H1 (cell line): ENCODE measurements around the gene GRIK1. TPM values are rescaled to one million over a fixed set of nuclear protein-coding genes. Genes with fewer than 3 reads are reported as not detected.

Experiments
- CTCF ChIA-PET: fragments of 300-600 bp; sonication (Branson Sonifier 250); formaldehyde crosslinking; loops from one replicate; lab custom pipeline; 2021; ENCODE audit not compliant: partially characterized antibody; lab: Charles Lee
- POLR2A ChIA-PET: fragments of 300-600 bp; sonication (Branson Sonifier 250); formaldehyde crosslinking; loops from one replicate; lab custom pipeline; 2021; ENCODE audit warnings: inconsistent platforms; ENCODE audit not compliant: partially characterized antibody; lab: Charles Lee
- DNase-seq, 2 experiments: peaks; one replicate each; pipeline versions ENCODE4 v3.0.0 to v3.0.0-alpha.2; 2010 to 2022; ENCODE audit warnings: low spot score in 2 of 2, low read depth in 1 of 2, mixed read lengths in 1 of 2
- FAIRE-seq: peaks from 2 replicates; lab custom pipeline; 2011; peaks lifted over from hg19 to GRCh38; lab: Jason Lieb, UNC
- H2AFZ ChIP-seq: 2 replicates; pipeline ENCODE4 v1.8.1; 2012; ENCODE audit warnings: low read length, inconsistent platforms
- H2AK5ac ChIP-seq: 2 replicates; pipeline ENCODE4 v1.6.1; 2013; ENCODE audit warnings: low read depth, low read length
- H2BK120ac ChIP-seq: replicated peaks from 2 replicates; pipeline ENCODE3; 2013; ENCODE audit warnings: low read depth, low read length, inconsistent platforms
- H2BK12ac ChIP-seq: 2 replicates; pipeline ENCODE4 v1.6.1; 2013; ENCODE audit warnings: low read depth, low read length
- H2BK15ac ChIP-seq: 2 replicates; pipeline ENCODE4 v1.6.1; 2013; ENCODE audit warnings: low read length
- H2BK20ac ChIP-seq: 2 replicates; pipeline ENCODE4 v1.6.1; 2013; ENCODE audit warnings: low read length
- H2BK5ac ChIP-seq: 2 replicates; pipeline ENCODE4 v1.6.1; 2013; ENCODE audit warnings: low read depth, low read length
- H3K14ac ChIP-seq: 2 replicates; pipeline ENCODE4 v1.6.1; 2013; ENCODE audit warnings: inconsistent platforms; ENCODE audit not compliant: insufficient read length
- H3K18ac ChIP-seq: 2 replicates; pipeline ENCODE4 v1.6.1; 2013; ENCODE audit warnings: low read length; ENCODE audit errors: extremely low read depth
- H3K23ac ChIP-seq: 2 replicates; pipeline ENCODE4 v1.6.1; 2013; ENCODE audit warnings: inconsistent platforms; ENCODE audit not compliant: insufficient read length
- H3K23me2 ChIP-seq: 2 replicates; pipeline ENCODE4 v1.6.1; 2013; ENCODE audit warnings: low read depth, low read length
- H3K27ac ChIP-seq: 2 replicates; pipeline ENCODE4 v1.6.1; 2011; ENCODE audit warnings: low read depth, low read length, inconsistent platforms
- H3K27me3 ChIP-seq, 4 experiments: replicated peaks in 1 of 4; 1 replicate in 1 of 4; 2 replicates in 3 of 4; pipeline versions ENCODE4 v1.6.1 to v1.8.1; 2011 to 2013; ENCODE audit warnings: low read length in 3 of 4, mild to moderate bottlenecking in 3 of 4, inconsistent platforms in 2 of 4, mixed read lengths in 2 of 4, moderate library complexity in 1 of 4; ENCODE audit not compliant: control insufficient read depth in 3 of 4, insufficient read depth in 3 of 4; ENCODE audit errors: extremely low read depth in 1 of 4
- H3K36me3 ChIP-seq, 4 experiments: 2 replicates each; pipeline versions ENCODE4 v1.6.1 to v1.8.1; 2011 to 2013; ENCODE audit warnings: mild to moderate bottlenecking in 4 of 4, low read length in 3 of 4, moderate library complexity in 2 of 4, control low read depth in 1 of 4, inconsistent platforms in 1 of 4; ENCODE audit not compliant: insufficient read depth in 4 of 4, control insufficient read depth in 2 of 4
- H3K4ac ChIP-seq: replicated peaks from 2 replicates; pipeline ENCODE3; 2013; ENCODE audit warnings: low read length, low read depth, mixed read lengths, inconsistent platforms; ENCODE audit not compliant: insufficient read length
- H3K4me1 ChIP-seq, 4 experiments: replicated peaks in 1 of 4; 1 replicate in 1 of 4; 2 replicates in 3 of 4; pipeline versions ENCODE4 v1.6.1 to v1.8.1; 2011 to 2013; ENCODE audit warnings: low read length in 3 of 4, inconsistent platforms in 2 of 4, mixed read lengths in 1 of 4; ENCODE audit not compliant: insufficient read depth in 4 of 4, control insufficient read depth in 3 of 4
- H3K4me2 ChIP-seq, 2 experiments: 2 replicates each; pipeline versions ENCODE4 v1.6.1 to v1.8.1; 2011 to 2013; ENCODE audit warnings: low read depth in 2 of 2, low read length in 2 of 2, control low read depth in 1 of 2, inconsistent platforms in 1 of 2, mild to moderate bottlenecking in 1 of 2; ENCODE audit not compliant: insufficient read depth in 1 of 2
- H3K4me3 ChIP-seq, 4 experiments: fragments of 200-600, 300-600 bp in 1 of 4; sonication (generic), shearing (Covaris generic), sonication (Bioruptor Twin) in 1 of 4; 2 replicates each; pipeline versions ENCODE4 v1.5.1 to v1.8.1; 2011 to 2016; ENCODE audit warnings: low read length in 4 of 4, low read depth in 3 of 4, control low read depth in 2 of 4, inconsistent platforms in 2 of 4, mild to moderate bottlenecking in 2 of 4, mixed read lengths in 1 of 4, moderate library complexity in 1 of 4; ENCODE audit not compliant: insufficient read depth in 2 of 4; ENCODE audit errors: extremely low read depth in 1 of 4
- H3K56ac ChIP-seq: replicated peaks from 2 replicates; pipeline ENCODE3; 2013; ENCODE audit warnings: low read depth, mild to moderate bottlenecking, mixed read lengths, low read length, inconsistent platforms; ENCODE audit not compliant: insufficient read length
- H3K79me1 ChIP-seq: 2 replicates; pipeline ENCODE4 v1.6.1; 2013; ENCODE audit warnings: low read depth, low read length, control low read depth
- H3K79me2 ChIP-seq, 2 experiments: 2 replicates each; pipeline versions ENCODE4 v1.6.1 to v1.8.1; 2012 to 2013; ENCODE audit warnings: low read length in 2 of 2, mild to moderate bottlenecking in 2 of 2, inconsistent platforms in 1 of 2; ENCODE audit not compliant: insufficient read depth in 2 of 2, control insufficient read depth in 1 of 2
- H3K9ac ChIP-seq, 4 experiments: replicated peaks in 1 of 4; 1 replicate in 1 of 4; 2 replicates in 3 of 4; pipeline versions ENCODE4 v1.6.1 to v1.8.1; 2011 to 2013; ENCODE audit warnings: low read depth in 3 of 4, low read length in 3 of 4, control low read depth in 2 of 4, mild to moderate bottlenecking in 2 of 4, moderate library complexity in 2 of 4, inconsistent platforms in 1 of 4; ENCODE audit errors: extremely low read depth in 1 of 4
- H3K9me3 ChIP-seq, 2 experiments: 2 replicates each; pipeline versions ENCODE4 v1.6.1 to v1.8.1; 2012 to 2013; ENCODE audit warnings: mild to moderate bottlenecking in 2 of 2, moderate library complexity in 2 of 2, control low read depth in 1 of 2, inconsistent platforms in 1 of 2, low read depth in 1 of 2, low read length in 1 of 2, mixed read lengths in 1 of 2; ENCODE audit not compliant: insufficient read depth in 2 of 2
- H4K20me1 ChIP-seq, 2 experiments: replicated peaks in 1 of 2; 2 replicates each; pipeline versions ENCODE3 to v1.8.1; 2011 to 2013; ENCODE audit warnings: inconsistent platforms in 2 of 2, low read length in 2 of 2, mild to moderate bottlenecking in 1 of 2; ENCODE audit not compliant: insufficient read depth in 2 of 2, control insufficient read depth in 1 of 2
- H4K5ac ChIP-seq: 2 replicates; pipeline ENCODE4 v1.6.1; 2013; ENCODE audit warnings: low read length, low read depth, mixed read lengths, inconsistent platforms; ENCODE audit not compliant: insufficient read length
- H4K8ac ChIP-seq: 2 replicates; pipeline ENCODE4 v1.8.0; 2013; ENCODE audit warnings: mild to moderate bottlenecking, moderate library complexity, low read length, inconsistent platforms; ENCODE audit not compliant: insufficient read depth; ENCODE audit errors: extremely low read depth
- H4K91ac ChIP-seq: replicated peaks from 2 replicates; pipeline ENCODE3; 2013; ENCODE audit warnings: low read length, mixed read lengths, inconsistent platforms; ENCODE audit not compliant: insufficient read length
- CBX5 ChIP-seq: fragments of 300-800, 300-1000 bp; sonication (generic); IDR thresholded peaks from 2 replicates; pipeline ENCODE4 v1.7.1; 2016; ENCODE audit warnings: antibody characterized with exemption, low read length, low read depth
- CREB1 ChIP-seq: IDR thresholded peaks from 2 replicates; pipeline ENCODE4 v1.6.1; 2012; ENCODE audit warnings: inconsistent platforms
- EGR1 ChIP-seq: IDR thresholded peaks from 2 replicates; pipeline ENCODE4 v1.6.1; 2011; ENCODE audit warnings: low read depth, low read length, borderline replicate concordance
- EP300 ChIP-seq, 2 experiments: IDR thresholded peaks; 1 replicate in 1 of 2; 2 replicates in 1 of 2; pipeline ENCODE4 v1.6.1; 2011 to 2012; ENCODE audit warnings: low read depth in 2 of 2, low read length in 2 of 2, mild to moderate bottlenecking in 2 of 2, borderline replicate concordance in 1 of 2, inconsistent platforms in 1 of 2, moderate library complexity in 1 of 2
- FOSL1 ChIP-seq: IDR thresholded peaks from 2 replicates; pipeline ENCODE4 v1.6.1; 2011; ENCODE audit warnings: mild to moderate bottlenecking, low read depth, low read length, moderate library complexity; ENCODE audit not compliant: insufficient read depth
- PHF8 ChIP-seq: fragments of 200-600 bp; sonication (generic); conservative IDR thresholded peaks from 2 replicates; pipeline ENCODE4 v1.7.1; 2012; ENCODE audit warnings: low read depth, mild to moderate bottlenecking, inconsistent platforms, low read length, moderate library complexity
- RAD21 ChIP-seq, 2 experiments: IDR thresholded peaks in 1 of 2; conservative IDR thresholded peaks in 1 of 2; 2 replicates each; pipeline ENCODE4 v1.6.1; 2011; ENCODE audit warnings: low read depth in 2 of 2, low read length in 2 of 2, improper control_type of control experiment in 1 of 2, inconsistent platforms in 1 of 2, mild to moderate bottlenecking in 1 of 2, moderate library complexity in 1 of 2
- SIN3A ChIP-seq, 2 experiments: IDR thresholded peaks in 1 of 2; conservative IDR thresholded peaks in 1 of 2; 2 replicates each; pipeline ENCODE4 v1.6.1; 2011 to 2012; ENCODE audit warnings: low read length in 2 of 2, improper control_type of control experiment in 1 of 2, low read depth in 1 of 2, mild to moderate bottlenecking in 1 of 2
- SP4 ChIP-seq: IDR thresholded peaks from 2 replicates; pipeline ENCODE4 v1.6.1; 2012; ENCODE audit warnings: low read length, inconsistent platforms
- USF2 ChIP-seq: IDR thresholded peaks from 2 replicates; pipeline ENCODE4 v1.6.1; 2011; ENCODE audit warnings: low read length, improper control_type of control experiment
- WGBS, 2 experiments: shearing (Covaris generic) in 1 of 2; methylation state at CpG; one replicate each; pipeline versions ENCODE4 v1.1.6 to v1.1.7; 2013 to 2015; ENCODE audit warnings: low lambda C conversion rate in 2 of 2, mixed read lengths in 2 of 2, inconsistent platforms in 1 of 2, low coverage in 1 of 2, missing lambda C conversion rate in 1 of 2; ENCODE audit not compliant: insufficient replicate concordance in 2 of 2, insufficient coverage in 1 of 2, insufficient read length in 1 of 2; ENCODE audit errors: extremely low coverage in 1 of 2, missing lambda C conversion rate in 1 of 2; 5-methylcytosine and 5-hydroxymethylcytosine counted together
- polyA plus RNA-seq, 7 experiments: library from polyadenylated mRNA; depleted of rRNA in 3 of 7; stranded (reverse) in 5 of 7; unstranded in 2 of 7; fragments of >200 nt in 5 of 7; fragments of 200-250 nt in 2 of 7; gene quantifications; 1 replicate in 5 of 7; 2 replicates in 1 of 7; 4 replicates in 1 of 7; pipeline versions ENCODE4 v1.2.1 to v1.2.3, GENCODE V29; 2011 to 2013; ENCODE audit warnings: missing spikeins in 2 of 7, mixed read lengths in 2 of 7
- total RNA-seq: library from RNA; stranded (reverse); fragmentation: NEBNext Ultra II Directional; extraction: Animal tissue kit (Norgen Biotek cat#: 25700); gene quantifications from 2 replicates; pipeline ENCODE4 v1.2.1, GENCODE V29; 2021

Gene GRIK1
- total and polyA plus RNA-seq, 2 of the 8 experiments (the other 6 are each of a cell fraction or from before 2014, with no cell fraction given): 0.11 to 0.32 TPM

- Histone ChIP-seq H2BK120ac (no peak overlapping the region), H4K5ac (no peak overlapping the region), H3K4me2 (no peak overlapping the region), H3K14ac (no peak overlapping the region), H3K56ac (no peak overlapping the region), H2BK12ac (no peak overlapping the region), H3K79me1 (no peaks in the 10 kb centered on the region), H3K4me3 (no peak overlapping the region), H3K4me1 (peaks cover 0 to 4% (median 2%) of the 10 kb centered on the region in 4 experiments; a peak in 5 of 7 replicates), H3K23me2 (no peaks in the 10 kb centered on the region), H3K79me2 (no peaks in the 10 kb centered on the region), H4K91ac (no peak overlapping the region), H4K20me1 (no peaks in the 10 kb centered on the region), H3K9ac (no peak overlapping the region), H3K9me3 (no peaks in the 10 kb centered on the region), H3K27ac (no peak overlapping the region), H2BK20ac (no peak overlapping the region), H3K18ac (no peak overlapping the region), H2BK5ac (no peak overlapping the region), H2BK15ac (no peak overlapping the region), H3K36me3 (no peaks in the 10 kb centered on the region), H3K23ac (no peak overlapping the region), H2AFZ (no peak overlapping the region), H3K4ac (no peak overlapping the region), H3K27me3 (no peaks in the 10 kb centered on the region), H4K8ac (no peak overlapping the region), H2AK5ac (no peak overlapping the region)
- 84% methylated on average over 6 of the region's 6 CpGs; no CpG with 5 or more reads in 1 of the 2 experiments for WGBS, 2 experiments
- CTCF ChIA-PET: interaction anchor here (2.0 kb wide), 1 partner anchor 8 kb away, joined by 12 read pairs; no protein-coding TSS in a partner anchor
- FAIRE-seq: no peak
- no peak for DNase-seq
- POLR2A ChIA-PET: interaction anchor here (0.5 to 1.1 kb wide), 2 partner anchors 10 to 614 kb away, joined by 3 read pairs; no protein-coding TSS in a partner anchor
- TF ChIP-seq USF2 (no peak), PHF8 (no peak), EP300 (IDR thresholded peaks at IDR 0.05; ENCODE audit: borderline replicate concordance in 1 of 2, low read depth in 2 of 2, low read length in 2 of 2) (no peak), EGR1 (no peak), CREB1 (no peak), RAD21 (IDR thresholded peaks at IDR 0.05 in 1 of 2, conservative IDR thresholded peaks at IDR 0.05 in 1 of 2; ENCODE audit: low read depth in 2 of 2, low read length in 2 of 2) (no peak), CBX5 (no peak), SIN3A (conservative IDR thresholded peaks at IDR 0.05 in 1 of 2, IDR thresholded peaks at IDR 0.05 in 1 of 2; ENCODE audit: low read depth in 1 of 2, low read length in 2 of 2) (no peak), SP4 (no peak), FOSL1 (no peak)
These were observed 82.6 kb downstream of the GRIK1 start for GRCh38 chr21:29857150-29857549.
